Activated T-cell treated with anti-CD3 and anti-CD28 coated beads, Interleukin-2, amount 50 U/mL, for 1 hour (primary cell): ENCODE measurements around the gene UGGT2.
"Not testable (repeated sequence)": the region's sequence is repeated elsewhere in the genome, so short reads cannot be mapped to it uniquely, and the experiment has no call there.

Experiments used
- DNase-seq: peaks from one replicate; pipeline ENCODE4 v3.0.0-alpha.2; 2020

UGGT2 gene

DNA sequence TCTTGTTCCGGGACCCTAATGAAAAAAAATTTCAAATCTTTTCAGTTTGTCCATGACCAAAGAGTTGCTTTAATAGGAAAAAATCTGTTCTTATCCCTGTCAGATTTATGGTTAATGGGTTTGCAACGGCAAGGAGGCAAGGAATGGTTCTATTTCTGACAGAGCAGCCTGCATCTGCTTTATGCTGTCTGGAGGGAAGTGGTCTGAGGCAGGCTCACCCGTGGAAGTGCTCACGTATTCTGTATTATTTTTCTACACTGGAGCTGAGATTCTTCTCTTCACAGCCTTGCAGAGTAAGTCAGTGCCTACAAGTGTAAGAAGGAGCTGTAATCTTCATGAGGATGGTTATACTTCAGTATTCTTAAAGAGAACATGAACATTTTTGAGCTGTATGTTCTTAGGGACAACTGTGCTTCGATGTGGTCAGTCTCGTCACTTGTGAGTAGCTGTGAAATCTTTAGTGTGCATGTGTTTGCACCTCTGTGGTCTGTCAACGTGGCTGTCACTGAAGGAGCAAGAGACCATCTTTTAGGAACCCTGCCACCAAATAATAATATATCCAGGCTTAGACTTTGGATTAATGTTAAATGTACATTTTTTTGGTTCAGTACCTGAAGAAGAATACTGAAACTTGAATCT, 262.0 kb downstream of the UGGT2 start:
- DNase-seq = no peak

DNA sequence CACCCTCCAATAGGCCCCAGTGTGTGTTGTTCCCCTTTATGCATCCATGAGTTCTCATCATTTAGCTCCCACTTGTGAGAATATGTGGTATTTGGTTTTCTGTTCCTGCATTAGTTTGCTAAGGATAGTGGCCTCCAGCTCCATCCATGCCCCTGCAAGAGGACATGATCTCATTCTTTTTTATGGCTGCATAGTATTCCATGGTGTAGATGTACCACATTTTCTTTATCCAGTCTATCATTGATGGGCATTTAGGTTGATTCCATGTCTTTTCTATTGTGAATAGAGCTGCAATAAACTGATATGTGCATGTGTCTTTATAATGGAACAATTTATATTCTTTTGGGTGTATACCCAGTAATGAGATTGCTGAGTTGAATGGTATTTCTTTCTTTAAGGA, 263.9 kb downstream of the UGGT2 start:
- DNase-seq = not testable (repeated sequence)

DNA sequence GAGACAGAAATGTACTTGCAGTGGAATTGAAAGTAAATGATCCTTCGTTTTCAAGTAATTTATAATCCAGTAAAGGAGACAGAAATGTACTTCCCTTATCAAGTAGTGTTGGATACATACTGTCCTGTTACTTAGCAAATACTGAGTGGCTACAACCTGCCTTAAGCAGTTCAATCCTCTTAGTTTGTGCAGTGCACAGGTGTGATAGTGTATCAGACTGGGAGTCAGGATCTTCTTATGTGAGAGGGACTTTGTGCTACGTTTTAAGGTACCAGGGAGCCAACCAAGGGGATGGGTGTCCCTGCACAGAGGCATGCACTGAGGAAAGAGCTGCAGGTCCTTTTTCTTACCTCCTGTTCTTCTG, 265.1 kb downstream of the UGGT2 start:
- no peak for DNase-seq

- DNase-seq = no peak
These were observed 265.7 kb downstream of the UGGT2 start for GRCh38 chr13:95787356-95788099.

- no peak for DNase-seq
These were observed 268.3 kb downstream of the UGGT2 start for GRCh38 chr13:95784900-95785290.

DNA sequence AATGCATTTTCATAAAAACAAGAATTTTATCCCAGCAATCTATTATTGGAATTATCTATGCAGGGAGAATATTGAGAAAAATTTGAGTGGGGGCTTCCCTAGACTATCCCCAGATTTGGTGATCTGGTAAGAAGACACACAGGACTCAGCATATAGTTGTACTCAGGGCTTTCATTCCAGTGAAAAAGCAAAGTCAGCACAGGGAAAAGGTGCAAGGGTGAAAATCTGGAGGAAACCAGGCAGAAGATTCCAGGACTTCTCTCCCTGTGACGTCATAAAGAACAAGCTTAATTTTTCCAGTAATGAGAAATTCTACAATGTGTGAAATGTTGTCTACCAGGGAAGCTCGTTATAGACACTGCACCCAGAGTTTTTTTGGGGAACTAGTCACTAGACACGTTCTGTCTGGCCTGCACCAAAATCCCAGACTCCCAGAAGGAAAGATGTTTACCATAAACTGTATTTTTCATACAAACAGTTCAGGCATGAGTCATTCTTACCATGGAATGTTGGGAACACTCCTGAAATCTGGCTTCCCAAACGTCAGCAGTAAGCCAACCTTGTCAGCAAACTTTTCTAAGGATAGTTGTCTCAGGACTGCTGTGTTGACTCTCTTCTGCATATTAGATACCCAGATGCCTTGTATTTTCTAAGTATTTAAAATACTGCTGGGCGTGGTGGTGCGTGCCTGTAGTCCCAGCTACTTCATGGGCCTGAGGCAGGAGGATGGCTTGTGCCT, 268.9 kb downstream of the UGGT2 start:
- DNase-seq = no peak

DNA sequence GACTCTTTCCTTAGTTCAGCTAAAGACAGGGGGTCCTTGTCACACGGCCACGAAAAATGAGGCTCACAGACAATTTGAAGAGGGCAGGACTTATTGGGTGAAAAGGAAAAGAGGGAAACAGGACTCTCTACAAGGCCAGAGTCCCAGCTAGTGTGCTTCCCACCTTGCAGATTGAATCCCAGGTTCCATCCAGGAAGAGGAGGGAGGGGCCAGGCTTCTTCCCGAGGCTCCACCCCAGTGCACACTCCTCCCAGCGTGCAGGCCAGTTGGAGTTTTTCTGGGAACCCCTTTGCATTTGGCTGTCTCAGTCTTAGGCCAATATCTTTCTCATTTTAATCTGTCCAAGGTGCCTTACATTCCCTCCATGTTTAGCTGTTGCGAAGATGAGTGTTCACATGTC, 269.5 kb downstream of the UGGT2 start:
- DNase-seq = no peak

GRCh38 chr13:95781940-95782339, 271.3 kb downstream of the UGGT2 start:
- DNase-seq = not testable (repeated sequence)

- DNase-seq = no peak
These were observed 272.2 kb downstream of the UGGT2 start for GRCh38 chr13:95781016-95781415.

DNA sequence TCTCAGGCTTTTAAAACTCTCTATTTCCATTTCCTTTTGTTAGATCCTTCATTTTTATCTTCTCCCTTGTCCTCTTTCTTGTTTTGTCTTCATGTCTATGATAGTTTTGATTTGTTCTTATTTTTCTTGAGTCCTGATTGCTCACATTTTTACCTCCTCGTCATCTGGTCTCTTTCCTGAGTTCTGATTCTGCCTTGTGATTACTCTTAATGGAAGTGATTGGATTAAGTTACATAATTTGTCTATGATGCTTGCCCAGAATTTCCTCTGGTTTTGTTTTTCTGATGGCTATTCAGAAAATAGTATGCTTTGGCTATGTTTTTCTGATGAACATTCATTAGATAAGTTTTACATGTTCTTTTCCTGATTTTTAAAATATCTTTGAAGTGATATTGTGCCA, 273.7 kb downstream of the UGGT2 start:
- DNase-seq = no peak

- DNase-seq = no peak
These were observed 281.3 kb downstream of the UGGT2 start for GRCh38 chr13:95771905-95772304.

GRCh38 chr13:95763601-95764000, 289.6 kb downstream of the UGGT2 start:
- no peak for DNase-seq

GRCh38 chr13:95762626-95763025, 290.6 kb downstream of the UGGT2 start:
- not testable (repeated sequence) for DNase-seq

DNA sequence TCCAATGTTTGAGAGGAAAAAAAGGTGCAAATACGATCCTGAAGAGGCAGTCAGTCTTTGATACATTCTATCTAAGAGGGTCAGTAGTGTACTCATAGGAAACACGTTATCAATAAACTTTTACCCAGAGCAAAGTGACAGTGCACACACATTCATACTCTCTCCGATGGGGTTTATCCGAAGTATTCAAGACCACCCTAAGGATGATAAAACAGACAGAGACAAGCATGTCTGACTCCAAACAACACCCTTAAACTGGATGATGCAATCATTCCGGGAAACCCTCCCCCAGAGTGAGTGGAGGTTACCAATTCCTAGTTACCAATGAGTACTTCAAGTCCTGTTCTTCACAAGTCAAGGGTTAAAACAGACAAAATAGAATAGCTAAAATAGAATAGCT, 297.1 kb downstream of the UGGT2 start:
- no peak for DNase-seq

DNA sequence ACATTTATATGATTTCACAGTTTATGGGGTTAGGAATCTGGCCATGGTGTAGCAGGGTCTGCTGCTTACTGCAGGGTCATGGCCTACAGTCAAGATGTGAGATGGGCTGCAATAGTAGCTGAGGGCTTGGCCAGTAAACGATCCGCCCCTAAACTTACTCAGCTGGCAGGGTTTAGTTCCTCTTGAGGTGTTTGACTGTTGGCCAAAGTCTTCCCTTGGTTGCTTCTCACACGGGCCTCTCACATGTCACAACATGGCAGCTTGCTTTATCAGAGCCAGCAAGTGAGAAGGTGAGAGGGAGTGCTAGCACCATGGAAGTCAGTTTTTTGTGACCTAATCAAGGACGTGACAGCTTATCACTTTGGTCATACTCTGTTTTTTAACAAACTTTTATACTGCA, 299.1 kb downstream of the UGGT2 start:
- DNase-seq = no peak

GRCh38 chr13:95752677-95753076, 300.5 kb downstream of the UGGT2 start:
- no peak for DNase-seq
